Measurements from ENCODE around the gene IFNK.

The IFNK gene

GRCh38 chr9:27563738-27564430, 39.8 kb downstream of the IFNK start:
- no peak for DNase-seq
- intact Hi-C loops (cut with DNase I) = no loop called here

DNA sequence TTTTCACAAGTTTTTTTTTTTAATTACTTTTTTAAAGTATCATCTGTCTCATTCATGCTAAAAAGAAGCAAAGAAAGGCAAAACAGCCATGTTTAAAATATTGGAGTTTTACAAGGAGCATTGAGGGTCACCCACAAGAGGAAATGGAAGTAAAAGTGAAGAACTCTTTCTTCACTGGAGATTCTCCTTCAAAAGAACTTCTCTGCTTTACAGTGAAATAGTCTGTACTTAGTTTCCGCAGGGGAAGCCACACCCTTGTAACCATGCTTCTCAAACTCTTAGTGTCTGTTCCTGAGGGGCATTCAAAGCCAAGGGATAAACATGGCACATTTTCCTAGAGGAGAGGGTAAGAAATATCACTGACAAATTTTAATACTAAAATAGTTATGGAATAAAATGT, 40.6 kb downstream of the IFNK start:
- no peak for DNase-seq
- intact Hi-C loops (cut with DNase I) = no loop called here

GRCh38 chr9:27565696-27566095, 41.6 kb downstream of the IFNK start:
- intact Hi-C loops (cut with DNase I) = no loop called here

GRCh38 chr9:27566118-27566517, 42.0 kb downstream of the IFNK start:
- DNase-seq = no peak
- intact Hi-C loops (cut with DNase I) = no loop called here

More at GRCh38 chr9:27565696-27566095, 41.6 kb downstream of the IFNK start:
- no peak for DNase-seq

DNA sequence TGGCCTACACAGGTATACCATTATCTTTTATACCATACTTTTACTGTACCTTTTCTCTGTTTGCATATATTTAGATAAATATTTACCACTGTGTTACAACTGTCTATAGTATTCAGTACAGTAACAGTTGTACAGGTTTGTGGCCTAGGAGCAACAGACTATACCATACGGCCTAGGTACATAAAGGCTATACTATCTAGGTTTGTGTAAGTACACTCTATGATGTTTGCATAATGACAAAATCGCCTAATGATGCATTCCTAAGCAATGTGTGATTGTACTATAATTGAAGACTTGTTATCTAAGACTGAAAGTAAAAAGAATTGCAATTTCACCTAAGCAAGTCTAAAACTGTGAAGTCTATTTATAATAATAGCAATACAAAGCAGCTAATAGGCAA, 45.3 kb downstream of the IFNK start:
- intact Hi-C loops (cut with DNase I) = no loop called here
- DNase-seq = no peak

DNA sequence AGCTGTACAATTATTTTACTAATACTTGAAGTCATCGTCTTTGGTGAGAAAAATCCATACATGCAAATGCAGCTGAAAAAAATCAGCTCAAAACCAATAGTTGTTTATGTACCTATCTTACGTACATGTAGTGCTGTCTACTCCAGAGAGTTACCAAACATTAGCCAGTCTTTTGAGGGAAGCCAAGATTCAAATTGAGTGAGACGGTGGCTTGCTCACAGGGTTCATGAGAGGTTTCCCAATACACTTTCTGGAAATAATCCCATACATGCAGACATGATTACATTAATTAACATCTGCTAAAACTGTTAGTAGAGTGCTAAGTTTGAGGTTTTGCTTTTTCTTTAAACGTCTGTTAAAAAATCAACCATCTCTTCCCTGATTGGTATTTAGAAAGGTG, 46.9 kb downstream of the IFNK start:
- DNase-seq = no peak
- intact Hi-C loops (cut with DNase I) = no loop called here

- intact Hi-C loops (cut with DNase I) = no loop called here
These were observed 48.0 kb downstream of the IFNK start for GRCh38 chr9:27572061-27572460.

DNA sequence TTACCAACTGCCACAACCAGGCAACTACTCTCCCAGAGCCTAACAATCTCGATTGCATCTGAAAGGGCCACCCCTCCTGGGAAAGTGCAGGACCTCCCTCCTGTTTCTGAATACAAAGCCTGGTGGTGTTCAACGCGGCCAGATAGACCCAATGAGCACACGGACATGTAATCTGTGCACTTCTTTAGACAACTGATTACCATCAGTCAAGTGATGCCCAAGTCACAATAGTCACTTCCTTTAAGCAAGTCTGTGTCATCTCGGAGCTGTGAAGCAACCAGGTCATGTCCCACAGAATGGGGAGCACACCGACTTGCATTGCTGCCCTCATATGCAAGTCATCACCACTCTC, 48.5 kb downstream of the IFNK start:
- intact Hi-C loops (cut with DNase I) = no loop called here

More at GRCh38 chr9:27572061-27572460, 48.0 kb downstream of the IFNK start:
- DNase-seq = no peak

DNA sequence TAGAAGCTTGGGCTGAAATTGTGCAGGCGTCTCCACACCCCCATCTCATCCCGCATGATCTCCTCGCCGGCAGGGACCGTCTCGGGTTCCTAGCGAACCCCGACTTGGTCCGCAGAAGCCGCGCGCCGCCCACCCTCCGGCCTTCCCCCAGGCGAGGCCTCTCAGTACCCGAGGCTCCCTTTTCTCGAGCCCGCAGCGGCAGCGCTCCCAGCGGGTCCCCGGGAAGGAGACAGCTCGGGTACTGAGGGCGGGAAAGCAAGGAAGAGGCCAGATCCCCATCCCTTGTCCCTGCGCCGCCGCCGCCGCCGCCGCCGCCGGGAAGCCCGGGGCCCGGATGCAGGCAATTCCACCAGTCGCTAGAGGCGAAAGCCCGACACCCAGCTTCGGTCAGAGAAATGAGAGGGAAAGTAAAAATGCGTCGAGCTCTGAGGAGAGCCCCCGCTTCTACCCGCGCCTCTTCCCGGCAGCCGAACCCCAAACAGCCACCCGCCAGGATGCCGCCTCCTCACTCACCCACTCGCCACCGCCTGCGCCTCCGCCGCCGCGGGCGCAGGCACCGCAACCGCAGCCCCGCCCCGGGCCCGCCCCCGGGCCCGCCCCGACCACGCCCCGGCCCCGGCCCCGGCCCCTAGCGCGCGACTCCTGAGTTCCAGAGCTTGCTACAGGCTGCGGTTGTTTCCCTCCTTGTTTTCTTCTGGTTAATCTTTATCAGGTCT, 49.0 kb downstream of the IFNK start, which contains the start of gene C9orf72:
Gene C9orf72 (minus strand): TSS at position 564 of the 716 bp plus-strand sequence. CDS start 6,361 bp downstream, outside the sequence.
- peak; percentile 52 to 93 (median 87) for DNase-seq
- intact Hi-C loops (cut with DNase I) = no loop called here

More for the DNA sequence above, 48.5 kb downstream of the IFNK start:
- peak in 17 of 42 donors; percentile 16 to 79 (median 55) for DNase-seq

- intact Hi-C loops (cut with DNase I) = no loop called here
- peak; percentile 84 to 98 (median 95) for DNase-seq
These were observed 49.8 kb downstream of the IFNK start for GRCh38 chr9:27573634-27574590.

All from head of caudate nucleus (tissue), 42 donors.